GM12872 (cell line): ENCODE measurements around the gene AFTPH.

ENCODE experiments used
- TF ChIP-seq, protein P1 (sequence below): IDR thresholded peaks from 3 replicates; pipeline ENCODE4 v1.5.1; 2011; ENCODE audit warnings: low read depth, mild to moderate bottlenecking, low read length, moderate library complexity; ENCODE audit not compliant: insufficient read depth

The AFTPH gene

DNA sequence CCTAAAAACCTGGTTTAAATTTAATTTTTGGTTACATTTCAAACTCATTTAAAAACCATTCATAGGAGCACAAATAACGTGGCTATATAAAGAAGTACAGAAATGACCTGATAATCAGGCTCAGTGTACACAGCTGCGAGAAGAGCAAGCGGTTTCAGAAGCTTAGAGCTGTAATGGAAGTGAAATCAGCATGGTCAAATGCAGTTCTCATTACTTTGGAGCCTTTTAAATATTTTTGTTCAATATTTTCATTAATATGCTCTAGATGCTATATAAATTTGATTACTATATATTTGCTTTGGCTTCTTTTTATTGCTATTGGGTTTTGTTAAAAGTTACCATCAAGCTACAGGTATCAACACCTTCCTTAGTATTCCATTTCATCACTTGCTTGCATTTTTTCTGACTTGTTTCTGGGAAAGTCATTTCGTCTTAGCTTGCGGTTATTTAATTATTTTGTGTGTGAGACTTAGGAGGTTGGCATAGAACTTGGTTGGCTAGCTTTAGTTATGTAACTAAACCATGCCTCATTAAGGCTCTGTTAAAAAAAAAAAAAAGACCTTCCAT, 58.7 kb downstream of the AFTPH start:
- TF ChIP-seq, protein P1, sequence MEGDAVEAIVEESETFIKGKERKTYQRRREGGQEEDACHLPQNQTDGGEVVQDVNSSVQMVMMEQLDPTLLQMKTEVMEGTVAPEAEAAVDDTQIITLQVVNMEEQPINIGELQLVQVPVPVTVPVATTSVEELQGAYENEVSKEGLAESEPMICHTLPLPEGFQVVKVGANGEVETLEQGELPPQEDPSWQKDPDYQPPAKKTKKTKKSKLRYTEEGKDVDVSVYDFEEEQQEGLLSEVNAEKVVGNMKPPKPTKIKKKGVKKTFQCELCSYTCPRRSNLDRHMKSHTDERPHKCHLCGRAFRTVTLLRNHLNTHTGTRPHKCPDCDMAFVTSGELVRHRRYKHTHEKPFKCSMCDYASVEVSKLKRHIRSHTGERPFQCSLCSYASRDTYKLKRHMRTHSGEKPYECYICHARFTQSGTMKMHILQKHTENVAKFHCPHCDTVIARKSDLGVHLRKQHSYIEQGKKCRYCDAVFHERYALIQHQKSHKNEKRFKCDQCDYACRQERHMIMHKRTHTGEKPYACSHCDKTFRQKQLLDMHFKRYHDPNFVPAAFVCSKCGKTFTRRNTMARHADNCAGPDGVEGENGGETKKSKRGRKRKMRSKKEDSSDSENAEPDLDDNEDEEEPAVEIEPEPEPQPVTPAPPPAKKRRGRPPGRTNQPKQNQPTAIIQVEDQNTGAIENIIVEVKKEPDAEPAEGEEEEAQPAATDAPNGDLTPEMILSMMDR: no peak

DNA sequence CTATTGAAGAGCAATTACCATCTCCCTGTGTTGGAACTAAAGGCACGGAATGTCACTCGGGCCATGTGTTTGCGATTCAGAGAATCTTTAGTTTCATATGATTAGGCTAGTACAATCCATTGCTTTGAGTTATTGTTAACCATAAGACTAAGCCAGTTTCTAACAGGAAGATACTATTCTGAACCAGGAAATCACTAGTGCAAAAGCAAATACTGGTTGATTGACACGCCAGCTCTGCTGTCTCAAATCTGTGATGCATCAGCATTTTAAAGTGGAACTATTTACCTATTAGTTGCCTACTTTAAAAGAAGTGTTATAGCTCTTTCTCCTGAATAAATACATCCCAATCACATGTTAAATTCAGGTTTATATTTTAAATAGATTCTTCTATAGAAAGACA, 61.9 kb downstream of the AFTPH start:
- TF ChIP-seq, protein P1: no peak

DNA sequence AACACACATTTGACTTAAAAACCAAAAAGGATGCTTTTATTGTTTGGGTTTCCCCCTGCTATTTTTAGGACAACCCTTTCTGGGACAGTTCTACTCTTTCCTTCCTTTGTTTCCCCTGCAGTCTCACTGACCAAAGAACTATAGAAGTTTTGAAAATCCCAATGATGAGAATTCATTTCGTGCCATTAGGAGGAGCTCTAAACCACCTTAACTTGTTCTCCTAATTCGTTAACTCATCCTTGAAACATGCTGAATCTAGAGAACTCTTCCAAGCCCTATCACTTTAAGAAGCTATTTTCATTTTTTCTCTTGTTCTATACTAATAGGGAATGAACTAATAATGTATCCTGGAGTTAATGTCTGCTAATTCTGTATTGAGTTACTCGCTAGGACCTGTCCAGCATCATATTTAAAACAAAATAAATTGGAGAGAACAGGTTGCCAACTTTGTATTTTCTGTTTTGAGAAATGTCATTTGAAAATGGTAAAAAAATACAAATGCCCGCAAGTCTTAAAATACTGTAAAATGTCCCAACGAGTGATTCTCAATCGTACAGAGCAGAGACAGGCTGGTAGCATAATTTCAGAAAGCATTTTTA, 62.9 kb downstream of the AFTPH start:
- TF ChIP-seq, protein P1: peak; percentile 58; the same call in 2 of the 3 replicates

DNA sequence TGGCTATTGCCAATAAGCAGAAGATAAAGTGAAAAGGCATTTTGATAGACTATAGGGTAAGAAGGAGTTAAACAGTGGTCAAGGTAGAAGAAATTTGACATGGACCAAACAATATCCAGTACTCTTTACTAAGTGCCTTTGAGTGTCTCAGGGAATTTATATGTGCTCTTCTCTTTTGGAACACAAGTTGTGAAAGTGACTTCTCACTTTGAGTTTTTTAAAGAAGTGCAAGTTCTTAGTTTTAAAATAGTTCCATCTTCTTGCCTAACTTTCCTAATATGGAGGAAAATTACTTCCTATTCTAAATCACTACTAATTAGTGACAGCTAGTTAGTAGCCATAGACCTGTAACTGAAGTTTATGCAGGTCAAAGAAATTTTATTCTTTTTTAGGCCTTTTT, 63.4 kb downstream of the AFTPH start:
- TF ChIP-seq, protein P1: no peak

DNA sequence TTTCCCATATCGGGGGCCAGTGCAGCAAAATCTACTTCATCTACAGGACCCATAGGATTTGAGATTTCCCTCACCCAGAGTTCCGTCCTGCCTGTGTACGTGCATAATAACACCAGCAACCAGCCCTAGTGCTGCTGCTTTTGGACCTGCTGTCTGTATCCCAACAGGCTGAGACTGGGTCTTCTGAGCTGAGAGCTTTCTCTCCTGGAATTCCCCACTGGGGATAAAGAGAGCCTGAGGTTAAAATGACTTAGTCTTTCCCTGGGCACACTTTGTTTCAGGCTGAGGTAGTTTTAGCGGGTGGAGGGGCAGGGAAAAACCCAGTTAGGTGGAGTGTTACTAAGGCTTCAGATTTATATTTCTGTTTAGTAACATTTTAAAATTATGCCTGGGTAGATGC, 67.1 kb downstream of the AFTPH start:
- TF ChIP-seq, protein P1: no peak

DNA sequence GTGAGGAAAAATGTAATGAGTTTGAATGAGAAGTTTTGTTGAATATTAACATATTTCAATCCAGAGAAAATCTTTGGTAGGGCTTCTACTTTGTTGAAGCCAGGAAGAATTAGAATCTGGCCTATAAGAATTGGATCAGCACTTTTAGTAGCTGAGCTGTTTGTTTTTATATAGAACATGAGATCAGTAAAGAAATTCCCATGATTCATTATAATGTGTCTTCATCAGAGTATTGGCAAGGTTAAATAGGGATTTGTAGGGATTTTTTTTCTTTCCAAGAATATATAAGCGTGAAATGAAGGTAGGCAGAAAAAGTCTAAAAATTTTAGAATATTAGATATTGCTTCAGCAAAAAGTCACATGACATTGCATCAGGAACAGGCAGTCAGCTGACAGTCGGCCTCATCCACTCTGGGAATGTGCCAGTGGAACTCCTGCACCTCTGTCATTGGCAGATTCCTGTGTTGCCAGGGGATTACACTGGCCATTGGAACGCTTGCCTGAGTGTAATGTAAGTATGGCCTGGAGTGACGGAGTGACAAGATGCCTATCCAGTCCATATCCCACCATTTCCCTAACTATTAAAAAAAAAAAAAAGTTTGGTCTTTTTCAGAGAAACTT, 69.0 kb downstream of the AFTPH start:
- TF ChIP-seq, protein P1: no peak

DNA sequence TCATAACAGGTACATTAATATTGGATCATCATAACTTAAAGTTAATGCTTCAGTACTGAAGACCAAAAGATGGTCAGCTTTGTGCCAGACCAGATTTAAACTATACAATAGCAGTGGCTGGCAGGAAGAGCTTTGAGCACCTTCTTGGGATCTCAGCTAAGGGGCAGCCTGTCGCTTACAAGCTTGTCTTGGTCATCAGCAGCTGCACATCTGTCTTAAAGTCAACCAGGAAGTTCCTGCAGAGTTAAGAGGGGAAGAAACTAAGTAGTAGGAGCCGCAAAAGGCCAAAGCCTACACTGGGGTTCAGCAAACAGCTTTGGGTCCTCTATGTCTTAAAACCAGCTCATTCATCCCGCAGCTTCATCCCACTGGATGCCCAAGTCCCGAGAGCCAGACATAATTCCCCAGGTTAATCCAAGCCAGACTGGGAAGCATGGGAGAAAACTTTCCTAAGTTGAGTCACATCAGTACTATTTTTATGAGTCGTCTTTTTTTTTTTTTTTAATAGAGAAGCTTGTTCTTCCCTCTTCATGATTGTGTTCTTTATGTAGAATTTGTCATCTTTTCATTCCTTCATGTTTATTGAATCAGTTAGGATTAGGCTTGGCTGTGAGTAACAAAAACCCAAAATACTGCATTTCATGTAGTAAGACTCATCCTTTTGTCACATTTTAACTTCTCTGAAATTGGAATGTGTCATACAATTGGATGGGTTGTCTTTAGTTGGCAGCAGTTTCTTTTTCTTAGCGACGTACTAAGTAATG, 70.3 kb downstream of the AFTPH start:
- TF ChIP-seq, protein P1: no peak
